ENCODE data around the gene TRMT2A.

GRCh38 chr22:20138417-20138738, 21.4 kb upstream of the TRMT2A start:
- TF ChIP-seq CTCF (IDR thresholded peaks at IDR 0.05) (no peak), POLR2AphosphoS5 (IDR thresholded peaks at IDR 0.05) (no peak), EP300 (IDR thresholded peaks at IDR 0.05) (no peak), POLR2A (IDR thresholded peaks at IDR 0.05) (no peak)
